Fibroblast of skin of left biceps (primary cell): ENCODE data around the gene PIM2.

Experiments
- DNase-seq, 2 experiments: peaks; one replicate each; pipeline ENCODE4 v3.0.0-alpha.2; 2013; ENCODE audit warnings: low read depth in 2 of 2

The PIM2 gene

GRCh38 chrX:48864210-48864609 lies 54.6 kb downstream of the PIM2 start:
- DNase-seq: peak in 1 of 2 experiments; percentile 8
